GM18507 (cell line): ENCODE data around the gene RBM4B.
A peak's percentile ranks its signal among the peaks of the same experiment; 100 is the strongest.
"Not testable (repeated sequence)": the region's sequence is repeated elsewhere in the genome, so short reads cannot be mapped to it uniquely, and the experiment has no call there.

Source experiments
- DNase-seq: peaks from one replicate; pipeline ENCODE4 v3.0.0; 2011; ENCODE audit warnings: low read depth; ENCODE audit not compliant: insufficient read length; ENCODE audit errors: extremely low spot score
- FAIRE-seq: peaks from 2 replicates; lab custom pipeline; 2011; peaks lifted over from hg19 to GRCh38; lab: Jason Lieb, UNC

RBM4B gene

GRCh38 chr11:66677599-66678375, at the start of gene RBM4B:
Gene RBM4B, minus strand, starts transcription at chr11:66677887. Its CDS starts 808 bp downstream, at chr11:66677079.
- FAIRE-seq = peak; percentile 88
- peak; percentile 94 for DNase-seq

DNA sequence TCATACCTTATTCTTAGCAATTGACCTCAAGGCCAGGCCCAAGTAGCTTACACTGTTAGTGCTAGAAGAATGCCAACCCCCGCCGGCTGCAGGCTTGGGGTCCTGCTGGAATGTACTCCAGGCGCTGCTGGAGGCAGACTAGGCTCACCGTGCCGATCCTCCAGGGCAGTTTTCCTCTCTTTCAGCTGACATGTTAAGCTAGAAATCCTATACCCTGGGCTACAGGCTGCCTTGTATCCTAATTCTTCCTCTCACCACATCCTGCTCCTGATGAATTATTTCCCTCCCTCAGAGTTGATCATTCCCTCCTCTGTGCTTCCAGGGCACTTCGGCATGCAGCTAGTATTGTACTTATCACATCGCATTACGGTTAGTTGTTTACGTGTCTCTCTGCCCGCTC, 48.0 kb upstream of the RBM4B start:
- FAIRE-seq = no peak
- no peak for DNase-seq

- FAIRE-seq = no peak
- DNase-seq = no peak
These were observed 47.4 kb upstream of the RBM4B start for GRCh38 chr11:66725114-66725513.

DNA sequence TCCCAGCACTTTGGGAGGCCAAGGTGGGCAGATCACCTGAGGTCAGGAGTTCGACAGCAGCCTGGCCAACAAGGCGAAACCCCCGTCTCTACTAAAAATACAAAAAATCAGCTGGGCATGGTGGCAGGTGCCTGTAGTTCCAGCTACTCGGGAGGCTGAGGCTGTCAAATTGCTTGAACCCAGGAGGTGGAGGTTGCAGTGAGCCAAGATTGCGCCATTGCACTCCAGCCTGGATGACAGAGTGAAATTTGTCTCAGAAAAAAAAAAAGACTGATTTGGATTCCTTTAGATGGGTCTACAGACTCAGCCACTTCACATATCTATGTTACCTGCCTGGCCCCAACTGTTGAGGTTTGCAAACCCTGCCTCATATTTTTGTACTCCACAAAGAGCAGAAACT, 46.5 kb upstream of the RBM4B start:
- not testable (repeated sequence) for DNase-seq, FAIRE-seq

DNA sequence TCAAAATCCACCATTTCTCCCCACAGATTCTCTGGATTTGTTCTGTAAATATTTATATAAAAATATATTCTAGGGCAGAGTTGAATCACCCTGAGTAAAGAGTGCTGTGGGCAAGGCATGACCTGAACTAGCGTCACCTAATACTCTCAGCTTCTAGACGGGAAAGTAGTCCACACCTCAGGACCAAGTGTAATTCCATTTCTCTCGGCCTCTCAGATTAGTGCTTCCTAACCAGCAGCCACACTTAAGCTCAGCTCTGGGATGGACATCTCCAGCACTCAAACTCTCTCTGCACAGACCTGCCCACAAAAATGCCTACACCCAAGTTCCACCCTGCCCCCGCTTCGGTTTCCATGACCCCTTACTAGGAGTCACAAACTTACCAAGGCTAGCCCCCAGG, 46.0 kb upstream of the RBM4B start:
- no peak for FAIRE-seq

GRCh38 chr11:66722745-66723651, 45.3 kb upstream of the RBM4B start:
- FAIRE-seq (no peak), DNase-seq (no peak)

More for the DNA sequence above, 46.0 kb upstream of the RBM4B start:
- DNase-seq = no peak

GRCh38 chr11:66721939-66722338, 44.3 kb upstream of the RBM4B start:
- no peak for FAIRE-seq

GRCh38 chr11:66720899-66721470, 43.3 kb upstream of the RBM4B start:
- DNase-seq (no peak), FAIRE-seq (no peak)

More at GRCh38 chr11:66721939-66722338, 44.3 kb upstream of the RBM4B start:
- DNase-seq = no peak

DNA sequence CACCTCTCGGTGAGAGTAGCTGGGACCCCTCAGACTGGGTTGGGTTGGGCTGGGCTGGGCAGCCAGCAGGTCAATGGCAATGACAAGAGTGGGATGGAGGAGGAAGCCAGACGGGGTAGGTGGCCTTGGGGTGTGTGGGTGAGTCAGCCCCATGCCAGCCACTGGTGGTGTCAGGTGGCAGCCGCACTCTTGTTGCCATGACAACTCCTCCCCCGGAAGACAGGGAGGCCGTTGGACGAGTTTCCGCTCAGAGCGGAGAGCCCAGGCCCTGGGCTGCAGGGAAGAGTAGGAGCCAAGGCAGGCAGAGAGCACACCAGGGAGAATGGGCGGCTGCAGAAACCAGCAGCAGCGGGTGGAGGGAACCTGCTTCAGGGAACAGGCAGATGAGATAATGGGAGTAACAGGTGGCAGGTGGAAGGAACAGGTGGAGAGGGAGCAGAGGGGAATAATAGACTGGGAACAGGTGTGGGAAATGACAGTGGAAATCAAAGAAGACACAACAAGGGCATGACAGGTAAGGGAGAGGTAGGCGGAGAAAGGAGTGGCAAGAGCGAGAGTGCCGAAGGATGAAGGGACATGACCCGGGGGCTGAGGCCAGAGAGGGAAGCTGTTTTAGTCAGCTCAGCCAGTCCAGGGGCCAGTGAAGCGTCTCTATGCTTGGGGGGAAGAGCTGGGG, 42.7 kb upstream of the RBM4B start:
- FAIRE-seq (no peak), DNase-seq (no peak)

GRCh38 chr11:66719111-66719872, 41.6 kb upstream of the RBM4B start:
- FAIRE-seq (no peak), DNase-seq (no peak)

GRCh38 chr11:66718320-66718971, 40.8 kb upstream of the RBM4B start:
- no peak for FAIRE-seq
- DNase-seq = no peak

DNA sequence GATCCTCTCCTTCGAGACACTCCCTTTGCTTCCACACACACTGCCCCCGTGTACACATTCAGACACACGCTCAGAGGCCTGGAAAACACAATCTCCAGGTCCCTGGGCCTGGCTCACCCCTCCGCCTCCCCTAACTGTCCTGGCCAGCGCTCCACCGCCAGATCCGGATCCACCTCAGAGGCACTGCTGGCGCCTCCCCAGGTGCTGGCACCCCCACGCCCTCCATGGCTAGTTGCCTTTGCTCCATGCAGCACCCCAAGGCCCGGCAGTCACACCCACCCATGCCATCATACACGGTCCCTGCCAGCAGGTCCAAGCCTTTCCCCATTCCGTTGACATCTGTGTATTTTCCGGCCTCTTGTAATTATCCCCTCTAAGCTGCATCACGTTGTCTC, 40.2 kb upstream of the RBM4B start:
- DNase-seq (no peak), FAIRE-seq (no peak)

DNA sequence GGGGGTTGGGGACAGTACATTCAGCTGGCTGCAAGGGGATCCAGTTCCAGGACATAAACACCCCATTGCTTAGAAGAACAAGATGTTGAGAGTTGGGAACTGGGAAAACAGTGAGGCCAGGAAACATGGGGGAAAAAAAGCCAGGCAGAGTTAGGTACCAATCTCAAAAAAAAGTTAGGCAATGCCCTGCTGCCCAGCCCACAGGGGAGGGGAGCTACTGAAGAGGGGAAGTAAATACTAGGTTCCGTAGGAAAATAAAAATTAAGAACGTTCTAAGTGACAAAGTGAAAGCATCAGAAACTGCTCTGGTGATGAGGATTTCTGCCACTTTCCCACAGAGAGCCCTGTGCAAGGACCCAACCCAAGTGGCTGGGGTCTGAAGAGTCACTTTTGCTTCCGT, 39.3 kb upstream of the RBM4B start:
- FAIRE-seq (no peak), DNase-seq (no peak)

DNA sequence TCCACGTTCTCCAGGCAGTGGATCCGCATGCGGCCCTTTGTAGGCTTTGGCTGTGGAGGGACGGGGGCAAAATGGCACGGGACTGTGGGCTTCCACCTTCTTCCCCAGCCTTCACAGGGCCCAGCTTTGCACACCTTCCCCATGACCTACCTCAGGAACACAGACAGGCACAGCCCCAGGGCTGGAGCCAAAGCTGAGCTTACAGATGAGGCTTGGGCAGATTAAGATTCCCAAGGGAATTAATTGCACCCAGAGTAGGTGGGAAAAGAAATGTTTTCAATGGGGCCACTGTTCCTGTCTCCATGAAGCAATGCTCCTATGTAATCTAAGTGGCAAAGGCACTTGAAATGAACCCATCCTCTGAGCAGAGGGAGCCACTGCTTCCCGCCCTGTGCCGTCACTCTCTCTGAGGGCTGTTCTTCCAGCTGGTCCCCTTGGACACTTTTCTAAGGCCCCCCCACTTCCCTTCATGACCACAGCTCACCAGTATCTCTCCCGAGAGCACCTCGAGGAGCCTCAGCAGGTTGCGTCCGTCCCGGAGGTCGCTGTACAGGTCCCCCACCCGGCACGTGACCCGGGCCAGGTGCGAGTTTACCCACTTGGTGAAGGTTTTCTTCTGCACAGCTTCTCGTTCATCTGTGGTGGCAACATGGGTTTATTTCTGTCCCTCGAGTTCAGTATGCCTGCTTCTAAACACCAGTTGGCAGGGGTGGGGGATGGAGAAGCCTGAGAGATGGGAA, 37.8 kb upstream of the RBM4B start:
- FAIRE-seq = no peak
- DNase-seq = no peak

GRCh38 chr11:66713746-66714480, 36.2 kb upstream of the RBM4B start:
- DNase-seq (no peak), FAIRE-seq (no peak)

DNA sequence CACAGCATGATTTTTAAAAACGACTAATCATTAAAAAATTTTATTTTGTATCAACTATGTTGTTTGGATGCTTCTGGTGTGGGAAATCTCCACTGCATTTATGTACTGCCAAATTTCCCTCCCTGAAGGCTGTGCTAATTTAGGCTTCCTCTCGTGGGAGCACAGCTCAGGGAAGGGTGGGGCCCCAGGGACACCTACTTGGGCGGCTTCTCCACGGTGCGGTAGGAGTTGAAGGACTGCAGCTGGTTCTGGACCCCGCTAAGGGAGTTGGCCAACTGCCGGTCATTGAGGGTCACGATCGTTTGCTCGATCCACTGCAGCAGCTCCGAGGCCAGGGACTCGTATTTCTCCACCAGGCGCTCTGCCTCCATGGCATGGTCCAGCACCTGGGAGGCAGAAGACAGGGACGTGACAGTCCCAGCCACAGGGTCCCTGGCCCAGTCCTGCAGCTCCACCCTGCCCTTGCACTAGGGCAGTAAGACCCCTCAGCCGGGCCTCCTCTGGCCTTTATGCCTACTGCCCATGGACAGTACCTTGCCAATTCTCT, 32.8 kb upstream of the RBM4B start:
- FAIRE-seq (no peak), DNase-seq (no peak)

- DNase-seq (no peak), FAIRE-seq (no peak)
These were observed 31.0 kb upstream of the RBM4B start for GRCh38 chr11:66708701-66709100.
